A204.1 (cell line): ENCODE measurements around the gene IRF2BPL.

Experiments used
- FAIRE-seq: peaks from 2 replicates; lab custom pipeline; 2012; peaks lifted over from hg19 to GRCh38; lab: Jason Lieb, UNC

IRF2BPL gene

DNA sequence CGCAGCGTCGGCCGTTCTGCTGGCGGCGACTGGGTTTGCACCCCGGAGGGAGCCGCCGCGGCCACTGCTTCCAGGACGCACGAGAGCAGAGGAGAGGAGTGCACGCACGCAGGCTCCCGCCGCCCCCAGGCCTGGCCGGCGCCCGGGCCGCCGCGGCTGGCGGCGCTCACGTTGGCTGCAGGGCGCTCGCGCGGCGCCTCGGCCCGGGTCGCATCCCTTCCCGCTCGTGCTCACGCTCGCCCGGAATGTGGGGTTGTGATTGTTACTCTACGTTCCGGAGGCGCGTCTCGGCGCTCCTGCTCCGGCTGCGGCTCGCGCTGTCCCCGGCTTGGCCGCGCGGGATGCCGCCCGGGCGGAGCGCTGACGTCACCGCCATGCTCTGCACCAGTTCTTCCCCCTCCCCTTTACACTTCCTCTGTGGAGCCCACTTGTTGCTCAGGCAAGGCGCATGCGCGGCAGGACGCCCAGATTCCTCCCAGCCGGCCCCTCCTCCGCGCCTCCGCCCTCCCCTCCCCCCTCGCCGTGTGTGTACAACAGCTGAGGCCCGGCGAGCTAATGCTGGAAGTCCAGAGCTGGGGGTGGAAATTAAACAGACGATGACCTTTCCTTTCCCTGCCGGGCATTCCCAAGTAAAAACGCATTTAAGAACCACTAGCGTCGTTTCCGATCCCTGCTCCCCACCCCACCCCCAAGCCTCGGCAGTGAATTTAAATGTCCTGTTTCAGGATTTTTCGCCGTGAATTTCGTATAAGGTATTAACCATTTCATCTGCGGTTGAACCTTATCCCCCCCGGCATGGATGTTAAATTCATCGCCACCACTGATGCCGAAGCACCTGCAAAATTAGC is at the start of gene IRF2BPL:
TSS of gene IRF2BPL (minus strand) at position 325 of the 848 bp plus-strand sequence. CDS start 916 bp downstream, outside the sequence.
- peak; percentile 64 for FAIRE-seq

- FAIRE-seq = no peak
Measured at GRCh38 chr14:77077040-77077439, 48.5 kb upstream of the IRF2BPL start.

GRCh38 chr14:77076113-77076631 is 47.7 kb upstream of the IRF2BPL start:
- no peak for FAIRE-seq

GRCh38 chr14:77074969-77075368 is 46.5 kb upstream of the IRF2BPL start:
- FAIRE-seq = no peak

DNA sequence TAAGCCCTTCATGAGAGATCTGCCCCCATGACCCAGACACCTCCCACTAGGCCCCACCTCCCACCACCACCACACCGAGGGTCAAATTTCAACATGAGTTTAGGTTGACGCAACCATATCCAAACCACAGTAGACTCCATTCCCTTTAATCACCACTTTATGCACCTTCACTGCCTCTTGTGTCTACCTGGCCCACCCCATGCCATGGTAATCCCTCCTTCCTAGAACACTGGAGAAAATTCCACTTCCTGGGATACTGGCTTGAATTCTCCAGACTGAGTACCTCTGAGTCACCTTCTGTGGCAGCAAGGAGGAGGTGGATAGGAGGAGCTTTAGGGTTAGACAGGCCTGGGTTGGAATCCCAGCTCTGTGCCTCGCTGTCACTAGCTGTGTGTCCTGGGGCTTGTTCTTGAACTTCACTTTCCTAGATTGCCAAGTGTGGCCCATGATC is 43.5 kb upstream of the IRF2BPL start:
- FAIRE-seq = no peak

DNA sequence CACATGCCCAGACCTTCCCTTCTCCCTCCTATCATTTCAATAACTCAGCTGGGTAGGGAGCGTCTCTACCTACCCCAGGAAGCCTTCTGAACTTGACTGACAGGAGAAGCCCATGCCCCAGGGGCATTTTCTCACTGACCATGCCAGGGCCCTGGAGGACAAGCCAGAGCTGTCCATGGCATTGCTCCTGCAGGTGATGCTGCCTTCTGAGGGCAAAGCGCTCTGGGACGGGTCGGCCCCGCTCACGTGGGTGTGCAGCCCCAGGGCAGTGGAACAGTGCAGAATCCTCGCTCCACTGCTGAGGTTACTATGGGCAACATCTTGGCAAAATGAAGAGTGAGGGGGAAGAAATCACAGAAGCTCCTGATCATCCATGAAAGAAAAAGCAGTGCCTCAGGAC is 41.0 kb upstream of the IRF2BPL start:
- no peak for FAIRE-seq

DNA sequence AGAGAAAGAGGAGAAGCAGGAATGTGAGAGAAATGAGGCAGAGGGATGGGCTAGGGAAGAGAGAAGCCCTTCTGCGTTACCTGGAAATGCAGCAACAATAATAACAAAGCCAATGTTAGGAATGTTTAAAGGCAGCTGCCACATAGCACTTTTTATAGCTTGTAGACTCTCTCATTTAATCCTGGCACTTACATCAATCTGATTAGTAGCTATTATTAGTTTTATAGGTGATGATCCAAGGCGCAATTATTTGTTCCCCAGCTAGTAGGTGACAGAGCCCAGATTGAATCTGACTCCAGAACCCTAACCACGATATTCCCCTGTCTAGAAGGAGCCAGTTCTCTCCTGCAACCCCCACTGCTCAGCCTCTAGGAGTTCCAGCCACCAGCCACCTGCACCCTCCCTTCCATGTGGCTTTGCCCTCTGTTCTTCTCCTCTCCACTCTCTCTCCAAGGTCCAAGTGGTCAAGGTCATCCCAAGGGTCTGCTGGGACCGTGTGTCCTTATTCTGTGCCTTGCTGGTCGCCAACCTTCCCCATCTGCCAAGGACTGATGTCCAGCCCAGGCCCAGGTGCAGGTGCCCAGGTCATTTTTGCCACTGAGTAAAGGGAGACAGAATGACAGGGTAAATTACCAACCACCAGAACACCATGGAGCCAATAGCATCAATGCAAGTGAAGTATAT is 40.2 kb upstream of the IRF2BPL start:
- FAIRE-seq = no peak

- FAIRE-seq = no peak
Measured at GRCh38 chr14:77067632-77068516, 39.4 kb upstream of the IRF2BPL start.

DNA sequence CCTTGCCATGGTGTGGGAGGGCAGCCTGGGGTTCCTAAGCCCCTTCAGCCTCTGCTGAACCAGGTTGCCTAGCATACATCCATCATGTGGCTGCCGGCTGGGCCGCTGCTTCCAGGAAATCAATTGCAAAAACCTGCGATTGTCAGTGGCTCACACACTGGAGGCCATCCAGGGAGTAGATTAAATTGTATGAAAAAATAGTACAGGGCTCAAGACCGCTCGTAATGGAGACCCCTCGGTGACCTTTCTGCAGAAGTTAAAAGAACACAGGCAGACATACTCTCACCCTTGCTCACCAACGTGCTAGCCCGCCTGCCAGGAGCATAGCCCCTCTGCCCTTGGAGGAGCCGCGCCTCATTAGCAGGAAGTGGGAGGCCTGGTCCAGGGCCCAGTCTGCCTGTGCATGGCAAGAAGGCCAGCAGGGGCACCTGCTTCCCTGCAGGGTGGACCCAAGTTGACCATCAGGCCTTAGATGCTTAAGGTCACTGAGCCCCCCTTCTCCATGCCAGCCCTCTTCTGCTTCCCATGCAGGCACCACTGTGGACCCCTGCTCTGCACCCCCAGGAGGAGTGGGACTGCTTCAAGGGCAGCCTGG is 38.2 kb upstream of the IRF2BPL start:
- FAIRE-seq = no peak

GRCh38 chr14:77065851-77066577 is 37.5 kb upstream of the IRF2BPL start:
- no peak for FAIRE-seq

DNA sequence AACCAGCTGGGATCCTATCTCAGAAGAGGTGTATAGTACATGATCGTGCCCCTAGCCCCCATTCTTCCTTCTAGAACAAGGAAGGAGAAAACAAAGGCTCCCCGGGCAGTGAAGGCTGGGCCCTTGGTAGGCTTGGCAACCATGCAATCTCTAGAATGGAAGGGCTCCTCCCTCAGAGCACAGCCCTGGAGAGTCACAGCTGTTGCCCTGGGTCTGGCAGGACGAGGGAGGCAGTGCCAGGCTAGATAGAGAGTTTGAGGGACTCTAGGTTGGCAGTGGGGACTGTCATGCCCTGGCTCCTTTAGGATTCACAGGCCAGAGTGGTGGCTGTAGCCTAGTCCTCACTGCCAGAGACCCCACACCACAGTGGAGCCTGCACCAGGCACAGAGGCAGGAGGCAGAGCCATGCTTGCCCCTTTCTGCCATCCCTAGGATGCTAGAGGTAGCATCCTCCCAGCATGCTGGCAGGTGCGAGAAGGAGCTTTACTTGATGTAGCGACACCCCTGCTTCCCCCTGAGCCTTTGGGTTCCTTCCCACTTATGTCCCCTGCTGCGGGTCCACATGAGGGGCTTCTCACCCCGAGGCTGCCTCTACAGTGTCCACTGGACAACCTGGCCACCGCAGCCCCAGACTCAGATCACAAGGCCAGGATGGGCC is 36.1 kb upstream of the IRF2BPL start:
- no peak for FAIRE-seq

DNA sequence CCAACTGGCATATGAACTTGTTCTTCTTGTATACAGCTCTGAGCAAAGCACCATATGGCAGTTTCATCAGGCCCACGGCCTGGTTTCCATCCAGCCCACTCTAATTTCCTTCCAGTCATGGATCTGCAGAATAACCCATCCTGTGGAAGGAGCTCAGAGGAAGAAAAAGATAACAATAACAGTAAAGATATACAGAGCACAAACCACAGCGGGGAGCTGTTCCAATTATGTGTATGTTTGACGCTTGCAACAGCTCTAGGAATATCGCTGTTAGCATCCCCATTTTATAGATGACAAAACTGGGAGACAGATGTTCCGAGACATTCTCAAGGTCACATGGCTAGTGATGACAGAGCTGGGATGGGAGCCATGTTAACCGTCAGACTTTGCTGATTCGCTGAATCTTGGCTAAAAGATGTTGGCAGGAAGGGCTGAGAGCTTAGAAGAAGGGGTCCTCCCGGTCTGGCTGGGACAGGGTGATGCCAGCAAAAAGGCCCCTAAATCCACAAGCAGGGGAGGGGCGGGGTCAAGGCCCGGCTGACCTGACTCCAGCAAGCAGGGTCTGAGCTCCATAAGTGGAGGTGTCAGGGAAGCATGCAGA is 35.2 kb upstream of the IRF2BPL start:
- no peak for FAIRE-seq

GRCh38 chr14:77062261-77062660 is 33.8 kb upstream of the IRF2BPL start:
- no peak for FAIRE-seq

DNA sequence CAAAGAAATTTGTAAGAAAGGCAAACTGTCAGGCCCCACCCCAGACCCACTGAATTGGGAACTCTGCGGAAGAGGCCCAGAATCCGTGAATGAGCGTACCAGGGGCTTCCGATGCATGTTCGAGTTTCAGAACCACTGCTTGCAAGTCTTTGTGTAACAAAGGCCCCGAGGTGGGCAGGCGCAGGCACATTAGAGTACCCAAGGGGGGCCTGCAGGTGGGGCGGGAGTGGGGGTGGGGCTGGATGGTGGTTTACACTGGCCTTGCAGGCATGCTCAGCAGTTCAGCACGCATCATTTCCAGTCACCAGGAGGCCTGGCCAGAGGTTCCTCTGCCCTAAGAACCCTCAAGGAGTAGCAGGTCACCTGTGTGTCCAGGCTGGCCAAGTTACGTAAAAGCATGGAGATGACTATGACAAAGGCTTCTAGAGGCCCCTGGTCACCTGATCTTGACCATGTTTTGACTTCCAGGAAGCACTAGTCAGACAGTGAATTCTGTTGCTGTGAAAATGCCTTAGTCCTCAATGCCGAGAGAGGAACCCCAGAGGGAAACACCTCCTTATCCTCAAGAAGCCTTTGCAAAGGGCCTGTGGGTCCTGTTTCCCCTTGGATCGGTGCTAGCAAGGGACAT is 33.2 kb upstream of the IRF2BPL start:
- no peak for FAIRE-seq

DNA sequence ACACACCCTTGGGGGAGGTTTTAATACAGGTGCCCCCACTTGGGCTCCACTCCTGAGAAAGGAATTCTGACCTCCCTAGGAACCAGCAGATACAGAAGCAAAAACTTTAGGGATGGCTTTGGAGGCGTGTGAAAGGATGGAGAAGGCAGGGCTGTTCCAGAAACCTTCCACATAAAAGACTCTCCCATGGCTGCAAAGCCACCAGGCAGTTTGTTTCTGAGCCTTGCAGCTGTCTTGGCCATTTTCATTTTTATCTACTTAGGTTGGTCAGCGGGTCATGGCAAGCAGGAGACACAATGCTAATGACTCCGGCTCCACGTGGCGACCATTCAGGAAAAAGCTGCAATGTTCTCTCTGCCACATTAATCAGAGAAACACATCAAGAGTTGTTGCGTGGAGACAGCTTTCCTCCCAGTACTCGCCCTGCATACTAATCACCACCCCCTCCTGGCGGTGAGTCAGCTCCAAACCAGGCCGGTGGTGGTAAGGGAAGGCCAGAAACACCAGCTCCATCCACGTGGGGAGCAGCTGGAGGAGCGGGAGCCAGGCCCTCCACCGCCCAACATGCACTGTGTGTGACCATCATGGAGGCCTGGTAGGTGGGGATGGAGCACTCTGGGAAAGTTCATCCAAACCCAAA is 30.9 kb upstream of the IRF2BPL start:
- FAIRE-seq = no peak

- no peak for FAIRE-seq
Measured at GRCh38 chr14:77058785-77059184, 30.3 kb upstream of the IRF2BPL start.

- FAIRE-seq = no peak
Measured at GRCh38 chr14:77058117-77058516, 29.6 kb upstream of the IRF2BPL start.

- no peak for FAIRE-seq
Measured at GRCh38 chr14:77055981-77056380, 27.5 kb upstream of the IRF2BPL start.

DNA sequence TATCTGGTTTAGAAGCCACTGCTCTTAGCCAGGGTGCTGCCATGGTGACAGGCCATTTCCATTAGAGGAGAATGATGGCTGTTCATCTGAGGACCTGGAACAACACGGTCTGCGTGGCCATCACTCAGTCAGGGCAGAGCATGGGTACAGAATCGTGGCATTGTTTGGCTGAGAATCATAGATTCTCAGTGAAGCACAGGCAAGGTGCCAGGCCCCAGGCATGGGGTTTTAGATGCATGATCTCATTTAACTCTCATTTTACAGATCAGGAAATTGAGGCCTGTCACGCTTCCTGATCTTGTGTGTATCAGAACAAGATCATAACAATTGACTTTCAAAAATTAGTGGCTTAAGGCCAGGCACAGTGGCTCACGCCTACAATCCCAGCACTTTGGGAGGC is 26.8 kb upstream of the IRF2BPL start:
- no peak for FAIRE-seq
